ENCODE measurements around the gene GNG10. TPM values are rescaled to one million over a fixed set of nuclear protein-coding genes. Genes with fewer than 3 reads are reported as not detected.

Gene GNG10
- total RNA-seq, 1 donor from 2014 or later = 10.2 TPM

DNA sequence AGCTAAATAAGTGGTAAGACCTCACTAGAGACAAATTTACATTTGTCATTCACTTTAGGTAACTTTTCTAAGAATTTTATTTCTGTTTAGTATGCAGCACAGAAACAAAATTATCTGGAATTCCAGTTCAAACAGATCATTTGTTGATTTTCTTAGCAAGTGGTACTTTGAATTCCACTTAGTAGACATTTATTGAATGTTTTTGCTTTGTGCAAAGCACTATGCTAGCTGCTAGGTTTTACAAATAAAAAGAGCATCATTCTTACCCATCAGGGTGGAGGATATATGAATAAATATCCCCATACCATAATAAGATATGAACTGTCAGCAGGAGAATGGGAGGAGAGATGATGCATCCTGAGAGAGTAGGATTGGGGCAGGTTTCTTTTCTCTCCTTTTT is 35.4 kb downstream of the GNG10 start:
- TF ChIP-seq, protein P1, sequence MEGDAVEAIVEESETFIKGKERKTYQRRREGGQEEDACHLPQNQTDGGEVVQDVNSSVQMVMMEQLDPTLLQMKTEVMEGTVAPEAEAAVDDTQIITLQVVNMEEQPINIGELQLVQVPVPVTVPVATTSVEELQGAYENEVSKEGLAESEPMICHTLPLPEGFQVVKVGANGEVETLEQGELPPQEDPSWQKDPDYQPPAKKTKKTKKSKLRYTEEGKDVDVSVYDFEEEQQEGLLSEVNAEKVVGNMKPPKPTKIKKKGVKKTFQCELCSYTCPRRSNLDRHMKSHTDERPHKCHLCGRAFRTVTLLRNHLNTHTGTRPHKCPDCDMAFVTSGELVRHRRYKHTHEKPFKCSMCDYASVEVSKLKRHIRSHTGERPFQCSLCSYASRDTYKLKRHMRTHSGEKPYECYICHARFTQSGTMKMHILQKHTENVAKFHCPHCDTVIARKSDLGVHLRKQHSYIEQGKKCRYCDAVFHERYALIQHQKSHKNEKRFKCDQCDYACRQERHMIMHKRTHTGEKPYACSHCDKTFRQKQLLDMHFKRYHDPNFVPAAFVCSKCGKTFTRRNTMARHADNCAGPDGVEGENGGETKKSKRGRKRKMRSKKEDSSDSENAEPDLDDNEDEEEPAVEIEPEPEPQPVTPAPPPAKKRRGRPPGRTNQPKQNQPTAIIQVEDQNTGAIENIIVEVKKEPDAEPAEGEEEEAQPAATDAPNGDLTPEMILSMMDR (IDR thresholded peaks at IDR 0.05) = no peak
- Mint-ChIP-seq H3K4me3 (no peak overlapping the region), H3K27ac (no peak overlapping the region), H3K9me3 (no peaks in the 10 kb centered on the region), H3K27me3 (no peaks in the 10 kb centered on the region), H3K36me3 (ENCODE audit: low read depth) (peaks cover 3% of the 10 kb centered on the region), H3K4me1 (no peaks in the 10 kb centered on the region)
- DNase-seq = no peak
- POLR2A ChIA-PET = no interaction called here
- intact Hi-C loops (cut with micrococcal nuclease) = no loop called here
- ATAC-seq (ENCODE audit: low read depth) = no peak
- CTCF ChIA-PET = no interaction called here

DNA sequence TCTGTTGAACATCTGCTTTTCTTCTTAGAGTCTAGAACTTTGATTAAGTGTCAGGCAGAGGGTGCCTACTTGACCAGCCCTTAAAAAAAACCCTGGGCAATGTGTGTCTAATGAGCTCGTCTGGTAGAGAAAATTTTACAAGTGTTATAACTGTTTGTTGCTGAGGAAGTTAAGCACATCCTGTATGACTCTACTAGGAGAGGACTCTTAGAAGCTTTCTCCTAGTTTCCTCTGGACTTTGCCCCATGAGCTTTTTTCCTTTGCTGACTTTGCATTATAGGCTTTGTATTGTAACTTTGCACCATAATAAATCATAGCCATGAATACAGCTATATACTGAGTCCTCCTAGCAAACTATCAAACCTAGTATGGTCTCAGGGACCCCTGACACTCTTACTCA is 39.4 kb downstream of the GNG10 start:
- Mint-ChIP-seq H3K4me1 (no peaks in the 10 kb centered on the region), H3K36me3 (ENCODE audit: low read depth) (peaks cover 3% of the 10 kb centered on the region), H3K9me3 (no peaks in the 10 kb centered on the region), H3K4me3 (no peak overlapping the region), H3K27me3 (no peaks in the 10 kb centered on the region), H3K27ac (no peak overlapping the region)
- TF ChIP-seq, protein P1 (IDR thresholded peaks at IDR 0.05) = no peak
- ChIA-PET POLR2A (no interaction called here), CTCF (no interaction called here)
- DNase-seq (no peak), ATAC-seq (ENCODE audit: low read depth) (no peak)
- intact Hi-C loops (cut with micrococcal nuclease) = no loop called here

DNA sequence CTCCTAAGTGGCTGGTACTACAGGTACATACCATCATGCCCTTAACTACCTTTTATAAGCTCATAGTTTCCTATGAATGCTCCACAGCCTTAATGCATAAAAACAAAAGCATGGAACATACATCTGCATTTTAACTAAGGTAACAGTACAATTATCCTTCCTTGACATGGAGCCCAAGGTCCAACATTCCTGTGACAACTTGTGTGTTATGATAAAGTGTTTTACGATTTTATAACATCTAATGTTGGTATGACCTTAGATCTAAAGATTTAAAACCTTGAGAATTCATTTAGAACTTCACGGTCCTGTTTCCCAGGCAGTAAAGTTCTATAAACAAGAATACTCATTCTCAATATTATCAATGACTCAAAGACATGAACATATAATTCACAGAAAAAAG is 43.1 kb downstream of the GNG10 start:
- POLR2A ChIA-PET = no interaction called here
- intact Hi-C loops (cut with micrococcal nuclease) = no loop called here
- Mint-ChIP-seq H3K9me3 (no peaks in the 10 kb centered on the region), H3K27me3 (no peaks in the 10 kb centered on the region), H3K36me3 (ENCODE audit: low read depth) (peaks cover 3% of the 10 kb centered on the region), H3K27ac (no peak overlapping the region), H3K4me3 (no peak overlapping the region), H3K4me1 (no peaks in the 10 kb centered on the region)
- ATAC-seq (ENCODE audit: low read depth) = no peak
- DNase-seq = no peak
- TF ChIP-seq, protein P1 (IDR thresholded peaks at IDR 0.05) = no peak
- CTCF ChIA-PET = no interaction called here

DNA sequence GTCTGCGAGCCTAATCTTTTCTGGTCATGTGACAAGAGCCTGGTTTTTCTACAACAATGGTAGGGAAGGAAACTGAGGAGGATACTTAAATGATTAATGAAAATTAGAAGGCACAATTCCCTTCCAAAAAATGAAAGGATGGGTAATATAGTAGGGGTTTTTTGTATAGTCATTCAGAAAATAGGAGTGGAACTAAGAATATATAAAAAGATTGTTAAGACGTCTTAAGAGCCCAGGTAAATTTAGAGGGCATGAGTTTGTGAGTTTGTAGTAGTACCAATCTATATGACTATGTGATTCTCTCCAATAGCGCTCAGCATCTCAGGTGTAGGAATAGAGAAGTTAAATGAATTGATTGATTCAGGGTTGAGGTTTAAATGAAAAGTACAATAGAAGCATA is 50.1 kb downstream of the GNG10 start:
- no peaks in the 10 kb centered on the region for H3K27me3 Mint-ChIP-seq
- DNase-seq (no peak), ATAC-seq (ENCODE audit: low read depth) (no peak)
- ChIA-PET CTCF (no interaction called here), POLR2A (no interaction called here)
- intact Hi-C loops (cut with micrococcal nuclease) = no loop called here
- H3K9me3 Mint-ChIP-seq = no peaks in the 10 kb centered on the region
- no peaks in the 10 kb centered on the region for H3K4me1 Mint-ChIP-seq
- no peak overlapping the region for H3K27ac Mint-ChIP-seq
- no peaks in the 10 kb centered on the region for H3K36me3 Mint-ChIP-seq (ENCODE audit: low read depth)
- TF ChIP-seq, protein P1 (IDR thresholded peaks at IDR 0.05) = no peak
- H3K4me3 Mint-ChIP-seq = no peak overlapping the region

DNA sequence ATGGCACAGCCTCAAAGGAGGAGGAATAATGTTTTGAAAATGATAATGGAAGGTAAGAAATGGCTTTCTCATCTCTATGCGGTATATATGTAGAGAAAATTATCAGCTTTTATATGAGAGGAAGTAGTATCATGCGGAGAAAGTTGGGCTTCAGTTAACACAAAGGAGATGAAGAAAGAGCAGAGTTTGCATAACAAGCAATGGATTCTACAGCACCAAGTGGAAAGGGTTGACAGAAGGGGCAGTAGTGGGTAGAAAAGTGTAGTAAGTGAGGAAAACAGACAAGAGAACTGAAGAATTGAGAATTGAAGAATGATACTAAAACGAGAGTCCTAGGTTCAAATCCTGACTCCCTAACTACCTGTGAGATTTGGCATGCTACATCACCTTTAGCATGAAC is 51.0 kb downstream of the GNG10 start:
- intact Hi-C loops (cut with micrococcal nuclease) = no loop called here
- no peaks in the 10 kb centered on the region for H3K9me3 Mint-ChIP-seq
- no peaks in the 10 kb centered on the region for H3K4me1 Mint-ChIP-seq
- POLR2A ChIA-PET = no interaction called here
- no peaks in the 10 kb centered on the region for H3K27me3 Mint-ChIP-seq
- ATAC-seq (ENCODE audit: low read depth) (no peak), DNase-seq (no peak)
- no peak overlapping the region for H3K27ac Mint-ChIP-seq
- CTCF ChIA-PET = no interaction called here
- H3K4me3 Mint-ChIP-seq = no peak overlapping the region
- TF ChIP-seq, protein P1 (IDR thresholded peaks at IDR 0.05) = no peak
- H3K36me3 Mint-ChIP-seq (ENCODE audit: low read depth) = no peaks in the 10 kb centered on the region
